Uterus (tissue), 2 donors: ENCODE results near the gene TBC1D9.

Experiments used
- CTCF ChIP-seq, 4 experiments: fragments of 200-600 bp in 2 of 4; fragments of 450-650 bp in 2 of 4; sonication (generic) in 2 of 4; IDR thresholded peaks; one replicate each; pipeline ENCODE4 v1.5.1; 2016 to 2019; ENCODE audit warnings: antibody characterized with exemption in 4 of 4, mild to moderate bottlenecking in 2 of 4, moderate library complexity in 1 of 4
- POLR2A ChIP-seq, 2 donors: fragments of 450-650 bp; IDR thresholded peaks; one replicate each; pipeline ENCODE4 v1.6.1; 2016; ENCODE audit warnings: antibody characterized with exemption in 2 of 2, mild to moderate bottlenecking in 1 of 2, moderate library complexity in 1 of 2

GRCh38 chr4:140659943-140660700 lies 96.1 kb downstream of the TBC1D9 start:
- TF ChIP-seq CTCF (IDR thresholded peaks at IDR 0.05) (no peak), POLR2A (IDR thresholded peaks at IDR 0.05) (no peak)
